PC-9 (cell line): ENCODE results near the gene GPR12. TPM values are rescaled to one million over a fixed set of nuclear protein-coding genes. Genes with fewer than 3 reads are reported as not detected.

Experiments
- Bru-seq: library from RNA; stranded (reverse); fragments of 400-500 nt; gene quantifications from one replicate; lab custom pipeline; 2021; lab: Mats Ljungman, UMichigan
- BruChase-seq, 2 experiments: library from RNA; stranded (reverse); fragments of 400-500 nt; gene quantifications; one replicate each; lab custom pipeline; 2021; lab: Mats Ljungman, UMichigan
- BruUV-seq: library from RNA; stranded (reverse); fragments of 400-500 nt; replicated peaks from 2 replicates; lab custom pipeline; 2021; lab: Mats Ljungman, UMichigan
- CTCF ChIA-PET: fragments of 300-600 bp; sonication (Branson Sonifier 250); formaldehyde crosslinking; loops from one replicate; lab custom pipeline; 2022; ENCODE audit warnings: antibody characterized with exemption; lab: Charles Lee
- POLR2A ChIA-PET: fragments of 300-600 bp; sonication (Branson Sonifier 250); formaldehyde crosslinking; loops from one replicate; lab custom pipeline; 2022; ENCODE audit warnings: antibody characterized with exemption; ENCODE audit not compliant: unreplicated experiment; lab: Charles Lee
- DNase-seq, 2 experiments: peaks; one replicate each; pipeline versions ENCODE4 v3.0.0 to v3.0.0-alpha.2; 2015 to 2022; ENCODE audit warnings: mixed read lengths in 1 of 2
- H2AFZ ChIP-seq: fragments of 200-600 bp; sonication (generic); 2 replicates; pipeline ENCODE4 v1.8.1; 2017; ENCODE audit warnings: antibody characterized with exemption
- H3F3A ChIP-seq: fragments of 200-600 bp; sonication (generic); 2 replicates; pipeline ENCODE4 v1.8.1; 2017; ENCODE audit warnings: antibody characterized with exemption, mild to moderate bottlenecking, low read depth; ENCODE audit not compliant: insufficient read depth
- H3K27ac ChIP-seq: fragments of 200-600 bp; sonication (generic); 2 replicates; pipeline ENCODE4 v1.6.1; 2016; ENCODE audit warnings: mixed run types
- H3K27me3 ChIP-seq: fragments of 200-600 bp; sonication (generic); 2 replicates; pipeline ENCODE4 v1.6.1; 2016; ENCODE audit warnings: low read depth, mixed run types; ENCODE audit not compliant: insufficient read depth
- H3K36me3 ChIP-seq: fragments of 200-600 bp; sonication (generic); 2 replicates; pipeline ENCODE4 v1.6.1; 2016; ENCODE audit warnings: low read depth, mixed run types
- H3K4me1 ChIP-seq: fragments of 200-600 bp; sonication (generic); replicated peaks from 2 replicates; pipeline ENCODE4 v1.6.1; 2016; ENCODE audit warnings: mixed run types; ENCODE audit not compliant: insufficient read depth
- H3K4me2 ChIP-seq: fragments of 200-600 bp; sonication (generic); 2 replicates; pipeline ENCODE4 v1.6.1; 2017; ENCODE audit warnings: mixed run types
- H3K4me3 ChIP-seq: fragments of 200-600 bp; sonication (generic); 2 replicates; pipeline ENCODE4 v1.6.1; 2016; ENCODE audit warnings: mixed run types
- H3K79me2 ChIP-seq: fragments of 200-600 bp; sonication (generic); 2 replicates; pipeline ENCODE4 v1.6.1; 2017; ENCODE audit warnings: low read depth, mixed run types
- H3K9me2 ChIP-seq: fragments of 200-600 bp; sonication (generic); 2 replicates; pipeline ENCODE4 v1.8.1; 2017; ENCODE audit warnings: mild to moderate bottlenecking; ENCODE audit not compliant: insufficient read depth
- H3K9me3 ChIP-seq: fragments of 200-600 bp; sonication (generic); 2 replicates; pipeline ENCODE4 v1.8.1; 2016; ENCODE audit warnings: low read depth; ENCODE audit not compliant: insufficient read depth
- H4K20me1 ChIP-seq: fragments of 200-600 bp; sonication (generic); 2 replicates; pipeline ENCODE4 v1.8.1; 2017; ENCODE audit not compliant: insufficient read depth
- CTCF ChIP-seq: fragments of 200-600 bp; sonication (generic); conservative IDR thresholded peaks from 2 replicates; pipeline ENCODE4 v1.6.1; 2017; ENCODE audit warnings: mixed run types, antibody characterized with exemption, mild to moderate bottlenecking, moderate library complexity
- EZH2 ChIP-seq: fragments of 200-600 bp; sonication (generic); IDR thresholded peaks from 2 replicates; pipeline ENCODE4 v1.8.0; 2017; ENCODE audit warnings: antibody characterized with exemption, low read depth
- intact Hi-C: fragments of 100-400 bp; cut with micrococcal nuclease; formaldehyde crosslinking; loops from one replicate; pipeline ENCODE4 v1.10.0; 2022; ENCODE audit not compliant: unreplicated experiment
- long read RNA-seq: library from polyadenylated mRNA; stranded (forward); transcript quantifications from one replicate; pipeline ENCODE4 v2.0.0, GENCODE V29; 2022
- total RNA-seq: library from RNA; stranded (reverse); gene quantifications from 2 replicates; pipeline ENCODE4 v1.2.3, GENCODE V29; 2021

Gene GPR12, protein sequence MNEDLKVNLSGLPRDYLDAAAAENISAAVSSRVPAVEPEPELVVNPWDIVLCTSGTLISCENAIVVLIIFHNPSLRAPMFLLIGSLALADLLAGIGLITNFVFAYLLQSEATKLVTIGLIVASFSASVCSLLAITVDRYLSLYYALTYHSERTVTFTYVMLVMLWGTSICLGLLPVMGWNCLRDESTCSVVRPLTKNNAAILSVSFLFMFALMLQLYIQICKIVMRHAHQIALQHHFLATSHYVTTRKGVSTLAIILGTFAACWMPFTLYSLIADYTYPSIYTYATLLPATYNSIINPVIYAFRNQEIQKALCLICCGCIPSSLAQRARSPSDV
- total RNA-seq (not detected in 2 replicates), Bru-seq, nascent RNA (not detected), BruChase-seq, experiment 1, labeled RNA remaining after a 2-hour chase (not detected), BruChase-seq, experiment 2, labeled RNA remaining after a 6-hour chase (not detected)
- long read RNA-seq: 0 reads

DNA sequence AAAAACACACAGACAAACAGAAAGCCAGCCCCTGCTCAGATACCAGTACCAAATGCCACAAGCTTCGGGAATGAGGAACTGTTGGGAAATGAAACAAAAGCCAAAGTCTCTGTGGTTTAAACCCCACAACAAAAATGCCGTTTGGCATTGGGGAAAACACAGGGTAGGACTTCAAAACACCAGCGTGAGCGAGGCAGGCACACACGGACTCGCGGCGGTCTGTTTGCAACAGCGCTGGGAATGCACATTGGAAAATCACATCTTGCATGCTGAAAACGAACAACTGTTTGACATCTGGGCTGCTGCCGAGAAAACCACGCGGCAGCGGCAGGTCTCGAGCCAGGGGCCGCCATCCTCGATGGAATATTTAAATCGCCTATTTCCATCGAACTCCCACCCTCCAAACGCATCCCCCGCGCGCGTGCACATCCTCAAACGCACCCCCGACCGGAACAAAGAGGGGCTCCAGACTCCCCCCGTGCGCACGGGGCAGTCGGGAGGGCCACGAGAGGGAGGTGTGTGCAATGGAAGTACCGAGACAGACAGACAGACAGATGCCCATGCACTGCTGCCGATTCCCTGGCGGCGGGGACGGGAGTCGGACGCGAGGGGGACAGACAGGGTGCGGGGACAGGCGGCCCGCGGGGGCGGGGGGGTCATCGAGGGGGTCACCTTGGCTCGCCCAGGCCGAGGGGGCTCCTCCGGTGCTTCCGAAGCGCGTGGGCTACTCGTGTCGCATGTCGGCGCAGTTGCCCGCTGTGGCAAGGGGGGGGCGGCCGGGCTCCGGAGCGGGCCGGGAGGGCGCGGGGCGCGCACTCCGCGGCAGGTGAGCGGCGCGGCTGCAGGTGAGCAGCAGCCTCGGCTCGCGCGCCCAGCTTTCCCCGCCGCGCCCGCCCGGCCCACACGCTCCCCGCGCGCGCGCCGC lies at the start of gene GPR12:
Gene GPR12 (minus strand): TSS at position 880 of the 925 bp plus-strand sequence. CDS start 959 bp downstream, outside the sequence.
- Histone ChIP-seq H3K9me3 (no peaks in the 10 kb centered on the region), H3K9me2 (no peaks in the 10 kb centered on the region), H4K20me1 (no peaks in the 10 kb centered on the region), H2AFZ (no peak within 1 kb of the TSS), H3K4me3 (no peak within 1 kb of the TSS), H3K4me2 (no peak within 1 kb of the TSS), H3F3A (no peaks in the 10 kb centered on the region), H3K27me3 (peaks cover 74% of the 10 kb centered on the region), H3K36me3 (no peaks in the 10 kb centered on the region), H3K27ac (no peak within 1 kb of the TSS), H3K4me1 (no peaks in the 10 kb centered on the region), H3K79me2 (no peaks in the 10 kb centered on the region)
- CTCF ChIA-PET: no interaction called here
- intact Hi-C loops: no loop called here
- BruUV-seq: no TSS peak
- TF ChIP-seq CTCF (no peak), EZH2 (no peak)
- DNase-seq: no peak
- POLR2A ChIA-PET: no interaction called here

DNA sequence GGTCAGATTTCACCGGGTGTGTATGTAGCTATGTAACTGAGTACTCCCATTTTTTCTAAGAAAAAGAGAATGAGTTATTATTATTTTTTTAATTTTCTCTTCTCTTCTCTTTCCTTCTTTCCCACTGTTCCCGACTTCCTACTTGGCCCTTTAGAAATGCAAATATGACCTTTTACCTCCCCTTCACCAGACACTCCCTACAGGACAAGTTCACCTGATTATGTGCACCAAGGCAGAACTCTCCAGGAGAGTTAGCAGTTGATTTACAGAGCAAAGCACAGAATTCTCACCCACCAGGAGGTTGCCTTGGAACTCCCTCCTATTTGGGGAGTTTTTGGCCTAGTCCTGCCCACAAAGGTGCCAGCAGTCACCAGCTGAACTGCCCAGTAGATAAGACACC lies 49.5 kb upstream of the GPR12 start:
- Histone ChIP-seq H3K36me3 (no peaks in the 10 kb centered on the region), H3K9me3 (no peaks in the 10 kb centered on the region), H3K79me2 (no peaks in the 10 kb centered on the region), H3K27ac (no peak overlapping the region), H3K4me1 (no peaks in the 10 kb centered on the region), H3K9me2 (no peaks in the 10 kb centered on the region), H3F3A (no peaks in the 10 kb centered on the region), H4K20me1 (no peaks in the 10 kb centered on the region), H3K27me3 (peaks cover 52% of the 10 kb centered on the region), H3K4me2 (no peak overlapping the region), H3K4me3 (no peak overlapping the region), H2AFZ (no peak overlapping the region)
- ChIA-PET CTCF (no interaction called here), POLR2A (no interaction called here)
- intact Hi-C loops: no loop called here
- no TSS peak for BruUV-seq
- no peak for TF ChIP-seq EZH2
- no peak for TF ChIP-seq CTCF
- no peak for DNase-seq

DNA sequence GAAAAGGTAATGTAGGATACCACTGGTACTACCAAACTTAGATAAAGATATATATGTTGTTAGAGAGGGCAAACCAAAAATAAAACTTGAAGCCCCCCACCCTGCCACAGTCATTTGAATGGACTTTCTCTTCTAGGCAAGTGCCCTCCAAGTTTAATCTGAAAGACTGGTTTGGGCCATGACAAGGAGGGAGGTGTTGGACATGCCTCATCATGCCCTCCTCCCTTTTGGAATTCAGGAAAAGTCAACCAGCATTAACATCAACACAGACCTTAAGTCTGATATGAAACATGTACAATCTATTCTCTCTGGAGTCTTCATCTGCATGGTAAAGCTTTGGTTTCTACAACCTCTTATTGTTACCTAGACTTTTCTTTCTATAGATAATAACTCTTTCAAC lies 46.3 kb upstream of the GPR12 start:
- no TSS peak for BruUV-seq

More for the DNA sequence above, 46.3 kb upstream of the GPR12 start:
- Histone ChIP-seq H3K27ac (no peak overlapping the region), H3K4me1 (no peaks in the 10 kb centered on the region), H3K36me3 (no peaks in the 10 kb centered on the region), H2AFZ (no peak overlapping the region), H4K20me1 (no peaks in the 10 kb centered on the region), H3K27me3 (peaks cover 58% of the 10 kb centered on the region), H3K4me3 (no peak overlapping the region), H3F3A (no peaks in the 10 kb centered on the region), H3K79me2 (no peaks in the 10 kb centered on the region), H3K9me3 (no peaks in the 10 kb centered on the region), H3K4me2 (no peak overlapping the region), H3K9me2 (no peaks in the 10 kb centered on the region)
- intact Hi-C loops: no loop called here
- TF ChIP-seq CTCF: no peak
- no peak for TF ChIP-seq EZH2
- CTCF ChIA-PET: no interaction called here
- POLR2A ChIA-PET: no interaction called here
- DNase-seq: no peak
